Activated T-cell treated with anti-CD3 and anti-CD28 coated beads for 1 hour (primary cell): Measurements from ENCODE around the gene BUD13.
"Not testable (repeated sequence)": the region's sequence is repeated elsewhere in the genome, so short reads cannot be mapped to it uniquely, and the experiment has no call there.

Experiments
- DNase-seq: peaks from one replicate; pipeline ENCODE4 v3.0.0-alpha.2; 2020; ENCODE audit warnings: low read depth

BUD13 gene

GRCh38 chr11:116792144-116792868 lies 19.5 kb upstream of the BUD13 start:
- DNase-seq = no peak

DNA sequence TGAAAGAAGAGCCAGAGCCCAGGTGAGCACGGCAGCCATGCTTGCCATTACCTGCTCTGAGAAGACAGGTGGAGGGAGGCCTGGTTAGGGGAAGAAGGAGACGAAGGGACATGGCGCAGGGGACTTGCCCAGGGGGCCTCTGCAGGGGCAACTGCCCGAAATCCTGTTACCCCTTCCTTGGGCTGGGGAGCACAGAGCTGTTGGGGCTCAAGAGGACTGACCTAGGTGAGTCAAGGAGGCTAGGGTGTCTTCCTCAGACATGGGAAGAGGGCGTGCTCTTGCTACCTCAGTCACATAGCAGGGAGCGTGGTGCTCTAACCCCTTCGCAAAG lies 19.0 kb upstream of the BUD13 start, which contains the start of gene APOA5:
TSS of gene APOA5 (minus strand) at position 67 of the 331 bp plus-strand sequence. CDS start at position 48, 19 bp downstream.
- no peak for DNase-seq

GRCh38 chr11:116791002-116791812 lies 18.4 kb upstream of the BUD13 start:
- DNase-seq = peak; percentile 68

DNA sequence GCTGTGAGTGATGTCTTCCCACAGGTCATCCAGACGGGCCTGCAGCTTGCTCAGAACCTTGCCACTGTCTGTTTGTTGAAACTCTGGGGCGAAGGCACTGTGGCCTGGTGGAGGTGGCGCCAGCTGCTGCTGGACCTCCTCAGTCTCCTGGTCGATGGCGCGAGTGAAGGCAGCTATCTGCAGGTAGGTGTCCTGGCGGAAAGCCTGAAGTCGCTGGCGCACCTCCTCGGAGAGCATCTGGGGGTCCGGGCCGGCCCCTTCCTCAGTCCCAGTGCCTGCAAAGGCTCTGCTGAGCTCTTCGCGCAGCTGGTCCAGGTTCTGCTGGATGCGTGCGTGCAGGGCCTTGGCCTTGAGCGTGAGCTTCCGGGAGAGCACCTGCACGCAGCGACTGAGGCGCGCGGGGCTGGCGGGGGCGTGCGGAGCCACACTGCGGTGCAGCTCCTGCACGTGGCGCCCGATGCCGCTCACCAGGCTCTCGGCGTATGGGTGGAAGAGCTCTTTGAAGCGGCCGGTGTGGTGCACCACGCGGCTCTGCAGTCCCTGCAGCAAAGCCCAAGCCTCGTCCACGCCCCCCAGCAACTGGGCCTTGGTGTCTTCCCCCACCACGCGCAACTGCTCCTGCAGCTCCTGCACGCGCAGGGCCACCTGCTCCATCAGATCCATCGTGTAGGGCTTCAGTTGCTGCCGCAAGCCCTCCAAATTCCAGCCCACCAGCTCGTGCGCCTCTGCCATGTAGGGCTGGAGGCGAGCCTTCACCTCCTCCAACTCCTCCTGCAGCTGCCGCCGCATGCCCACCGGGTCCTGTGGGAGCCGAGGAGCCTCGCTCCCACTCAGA lies 17.6 kb upstream of the BUD13 start:
- DNase-seq = no peak

GRCh38 chr11:116788975-116789374 lies 16.2 kb upstream of the BUD13 start:
- no peak for DNase-seq

GRCh38 chr11:116788534-116788933 lies 15.7 kb upstream of the BUD13 start:
- no peak for DNase-seq

GRCh38 chr11:116787786-116788486 lies 15.1 kb upstream of the BUD13 start, which contains the start of gene ZPR1:
ZPR1 (minus strand) TSS chr11:116788023; CDS start chr11:116787990, 33 bp downstream.
- peak; percentile 79 for DNase-seq

GRCh38 chr11:116787436-116787785 lies 14.6 kb upstream of the BUD13 start:
- no peak for DNase-seq

GRCh38 chr11:116786966-116787365 lies 14.2 kb upstream of the BUD13 start:
- DNase-seq = no peak

GRCh38 chr11:116786326-116786725 lies 13.5 kb upstream of the BUD13 start:
- no peak for DNase-seq

- DNase-seq = no peak
These were observed 9.9 kb upstream of the BUD13 start for GRCh38 chr11:116782728-116783127.

DNA sequence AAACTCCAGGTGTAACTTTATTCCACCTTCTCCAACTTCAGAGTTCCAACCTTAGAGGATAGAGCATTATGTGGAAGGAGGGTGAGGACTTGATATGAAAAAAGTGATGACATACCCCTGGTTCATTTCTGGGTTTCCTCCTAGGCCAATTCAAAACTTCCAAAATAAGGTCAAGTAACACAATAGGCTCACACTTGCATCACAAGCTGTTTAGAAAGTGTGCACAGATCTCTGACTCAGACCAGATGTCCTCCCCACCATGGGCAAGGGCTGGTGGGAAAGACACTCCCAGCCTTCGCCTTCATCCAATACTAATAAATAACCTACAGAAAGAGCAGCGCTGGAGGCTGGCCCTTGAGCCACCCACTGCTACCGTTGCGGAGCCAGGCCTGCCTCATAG lies 5.8 kb upstream of the BUD13 start:
- no peak for DNase-seq

- no peak for DNase-seq
These were observed 4.3 kb upstream of the BUD13 start for GRCh38 chr11:116777056-116777455.

DNA sequence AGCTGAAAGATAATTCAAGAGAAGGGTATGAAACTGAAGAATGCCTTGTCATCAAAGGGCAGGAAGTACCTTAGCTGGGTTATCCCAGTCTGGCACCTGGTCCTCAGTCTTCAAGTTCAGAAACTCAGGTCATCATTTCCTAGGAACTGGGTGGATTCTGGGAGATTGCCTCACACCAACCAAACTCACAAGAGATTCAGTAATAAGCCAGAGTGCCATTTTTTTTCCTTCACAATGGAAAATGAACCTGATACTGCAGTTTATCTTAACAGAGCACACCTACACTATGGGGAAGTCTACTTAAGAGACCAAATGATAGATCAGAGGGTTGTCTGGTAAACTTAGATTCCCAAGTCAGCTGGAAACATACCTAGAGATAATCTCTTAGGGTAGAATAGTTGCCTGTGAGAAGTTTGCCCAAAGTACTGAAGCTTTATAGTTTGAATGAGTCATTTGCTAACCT lies 3.8 kb upstream of the BUD13 start:
- DNase-seq = no peak

DNA sequence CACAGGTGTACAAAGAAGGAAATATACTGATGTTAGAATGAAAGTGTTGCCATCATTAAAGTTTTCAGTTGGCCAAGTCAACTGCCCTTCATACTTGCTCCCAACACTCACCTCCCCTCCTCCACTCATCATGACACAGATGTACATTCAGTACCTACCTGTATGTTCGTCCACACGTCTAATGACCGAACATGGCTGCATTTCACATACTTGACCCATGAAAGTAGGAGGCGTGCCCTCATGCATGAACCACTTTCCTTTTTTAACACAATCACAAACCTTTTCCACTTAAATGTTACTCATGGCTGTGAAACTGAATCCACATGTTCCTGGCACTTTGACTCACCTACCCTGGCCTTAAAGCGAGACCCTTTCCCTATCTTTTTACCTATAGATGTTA lies 3.2 kb upstream of the BUD13 start:
- DNase-seq = no peak

DNA sequence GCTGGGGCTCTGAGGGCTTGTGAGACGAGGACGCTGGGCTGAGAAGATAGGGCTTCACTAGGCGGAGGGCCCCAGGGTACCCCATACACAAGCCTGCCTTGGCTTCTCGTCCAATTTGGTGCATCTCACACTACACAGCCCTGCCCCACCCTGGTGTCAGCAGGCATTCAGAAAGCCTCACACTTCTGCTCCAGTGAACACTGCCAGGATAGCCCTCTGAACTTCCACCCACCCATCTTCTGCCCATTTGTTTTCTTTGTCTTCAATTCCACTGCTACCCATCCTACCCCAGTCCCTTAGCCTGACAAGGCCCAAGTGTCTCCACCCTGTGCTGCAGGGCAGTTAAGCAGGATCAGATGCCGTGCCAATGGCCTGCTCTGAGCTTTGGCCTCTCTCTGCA lies 1.9 kb upstream of the BUD13 start:
- no peak for DNase-seq

- no peak for DNase-seq
These were observed 663 bp upstream of the BUD13 start for GRCh38 chr11:116773203-116774097.

GRCh38 chr11:116771935-116772334 lies 852 bp downstream of the BUD13 start:
- no peak for DNase-seq

GRCh38 chr11:116762132-116762531 lies 10.7 kb downstream of the BUD13 start:
- no peak for DNase-seq

- DNase-seq = not testable (repeated sequence)
These were observed 16.7 kb downstream of the BUD13 start for GRCh38 chr11:116756044-116756443.
